Measurements from ENCODE around the gene ETS2. TPM values are rescaled to one million over a fixed set of nuclear protein-coding genes. Genes with fewer than 3 reads are reported as not detected.
"Not testable (repeated sequence)": the region's sequence is repeated elsewhere in the genome, so short reads cannot be mapped to it uniquely, and the experiment has no call there.

ETS2 gene
- total RNA-seq, 1 donor from 2014 or later = 40.9 TPM

- DNase-seq (ENCODE audit: low spot score) (no peak), ATAC-seq (no peak)
Measured at GRCh38 chr21:38814126-38815059, 8.7 kb downstream of the ETS2 start.

- ATAC-seq (no peak), DNase-seq (ENCODE audit: low spot score) (no peak)
Measured at GRCh38 chr21:38815060-38815405, 9.3 kb downstream of the ETS2 start.

DNA sequence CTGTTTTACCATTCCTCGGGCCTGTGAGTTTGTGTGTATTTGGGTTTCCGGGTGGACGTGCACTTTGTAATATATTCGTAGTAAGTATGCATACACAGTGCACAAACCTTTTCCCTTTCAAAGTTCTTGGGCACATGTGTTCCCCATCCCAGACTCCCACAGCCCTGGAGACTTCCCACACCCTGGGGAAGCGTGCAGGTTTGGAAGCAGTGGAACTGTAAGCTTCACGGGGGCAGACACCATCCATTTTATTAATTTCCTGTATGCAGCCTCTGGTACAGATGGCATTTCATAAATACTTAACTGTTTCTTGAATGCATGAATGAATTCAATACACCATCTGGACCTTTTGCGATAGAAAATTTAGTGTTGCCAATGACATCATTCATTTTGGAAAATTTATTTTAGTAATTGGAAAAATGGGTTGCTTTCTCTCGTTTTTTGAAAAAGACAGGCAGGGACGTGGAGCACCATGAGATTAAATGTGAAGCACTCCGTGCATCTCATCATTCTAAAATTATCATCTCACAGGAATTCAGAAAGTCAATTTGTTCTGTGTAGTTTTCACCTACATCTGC, 10.8 kb downstream of the ETS2 start:
- ATAC-seq (no peak), DNase-seq (ENCODE audit: low spot score) (no peak)

GRCh38 chr21:38817371-38818324, 11.9 kb downstream of the ETS2 start:
- DNase-seq (ENCODE audit: low spot score) = no peak
- no peak for ATAC-seq

- DNase-seq (ENCODE audit: low spot score) (no peak), ATAC-seq (no peak)
Measured at GRCh38 chr21:38818325-38818723, 12.6 kb downstream of the ETS2 start.

- no peak for ATAC-seq
- no peak for DNase-seq (ENCODE audit: low spot score)
Measured at GRCh38 chr21:38819051-38819718, 13.5 kb downstream of the ETS2 start.

DNA sequence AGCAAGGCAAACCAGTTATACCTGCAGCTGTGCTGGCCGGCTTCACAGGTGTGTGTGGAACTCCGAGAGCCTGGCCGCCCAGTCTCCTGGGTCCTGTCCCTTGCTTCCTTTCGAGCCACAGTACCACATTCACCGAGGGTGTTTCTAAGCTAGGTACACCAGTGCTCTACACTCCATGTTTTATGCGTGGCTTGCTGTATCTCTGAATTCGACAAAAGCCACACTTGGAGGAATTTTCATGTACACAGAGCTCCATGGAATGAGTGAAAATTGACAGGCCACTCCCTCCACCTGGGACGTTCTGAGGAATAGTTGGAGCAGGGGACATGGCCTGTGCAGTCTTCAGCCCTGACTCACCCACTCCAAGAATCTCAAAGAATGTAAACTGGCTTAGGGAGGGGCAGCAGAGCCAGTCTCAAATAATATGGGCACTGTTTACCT, 14.0 kb downstream of the ETS2 start:
- ATAC-seq = no peak
- no peak for DNase-seq (ENCODE audit: low spot score)

- DNase-seq (ENCODE audit: low spot score) (peak; percentile 94), ATAC-seq (peak; percentile 76)
Measured at GRCh38 chr21:38820471-38821239, 14.9 kb downstream of the ETS2 start.

DNA sequence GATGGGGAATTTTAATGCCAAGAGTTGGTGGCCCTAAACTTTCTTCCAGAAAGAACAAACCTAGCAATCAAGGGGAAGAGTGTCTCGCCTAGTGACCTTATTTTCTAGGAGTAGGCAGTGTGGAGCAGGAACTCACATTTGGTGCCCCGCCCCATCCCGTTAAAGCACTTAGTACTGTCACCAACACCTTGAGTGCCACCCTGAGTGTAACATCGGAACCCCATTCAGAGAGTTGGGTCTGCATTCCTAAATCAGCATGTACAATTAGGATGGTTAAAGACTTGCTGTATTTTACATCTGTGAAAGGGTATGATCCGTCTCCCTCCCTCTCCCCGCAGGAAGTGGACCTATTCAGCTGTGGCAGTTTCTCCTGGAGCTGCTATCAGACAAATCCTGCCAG, 15.5 kb downstream of the ETS2 start:
- ATAC-seq = no peak
- no peak for DNase-seq (ENCODE audit: low spot score)

- no peak for DNase-seq (ENCODE audit: low spot score)
- ATAC-seq = no peak
Measured at GRCh38 chr21:38821959-38822682, 16.4 kb downstream of the ETS2 start.

- ATAC-seq (peak; percentile 28), DNase-seq (ENCODE audit: low spot score) (no peak)
Measured at GRCh38 chr21:38822778-38823238, 17.1 kb downstream of the ETS2 start.

- ATAC-seq = no peak
Measured at GRCh38 chr21:38823737-38824123, 18.0 kb downstream of the ETS2 start.

DNA sequence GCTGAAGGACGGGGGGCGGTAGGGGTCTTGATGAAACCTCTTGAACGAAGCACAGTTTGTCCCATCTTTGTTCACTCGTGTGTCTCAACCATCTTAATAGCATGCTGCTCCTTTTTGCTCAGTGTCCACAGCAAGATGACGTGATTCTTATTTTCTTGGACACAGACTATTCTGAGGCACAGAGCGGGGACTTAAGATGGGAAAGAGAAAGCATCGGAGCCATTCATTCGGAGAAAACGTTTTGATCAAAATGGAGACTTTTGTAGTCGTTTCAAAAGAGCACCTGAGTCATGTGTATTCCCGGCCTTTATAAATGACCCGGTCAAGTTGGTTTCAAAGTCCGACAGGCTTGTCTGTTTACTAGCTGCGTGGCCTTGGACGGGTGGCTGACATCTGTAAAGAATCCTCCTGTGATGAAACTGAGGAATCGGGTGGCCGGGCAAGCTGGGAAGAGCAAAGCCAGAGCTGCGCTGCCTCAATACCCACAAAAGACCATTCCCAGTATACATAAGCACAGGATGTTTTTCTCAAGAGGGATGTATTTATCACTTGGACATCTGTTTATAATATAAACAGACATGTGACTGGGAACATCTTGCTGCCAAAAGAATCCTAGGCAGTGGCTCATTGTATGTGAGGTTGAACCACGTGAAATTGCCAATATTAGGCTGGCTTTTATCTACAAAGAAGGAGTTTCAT, 18.5 kb downstream of the ETS2 start:
- ATAC-seq = peak; percentile 58
- peak; percentile 87 for DNase-seq (ENCODE audit: low spot score)

More at GRCh38 chr21:38823737-38824123, 18.0 kb downstream of the ETS2 start:
- no peak for DNase-seq (ENCODE audit: low spot score)

DNA sequence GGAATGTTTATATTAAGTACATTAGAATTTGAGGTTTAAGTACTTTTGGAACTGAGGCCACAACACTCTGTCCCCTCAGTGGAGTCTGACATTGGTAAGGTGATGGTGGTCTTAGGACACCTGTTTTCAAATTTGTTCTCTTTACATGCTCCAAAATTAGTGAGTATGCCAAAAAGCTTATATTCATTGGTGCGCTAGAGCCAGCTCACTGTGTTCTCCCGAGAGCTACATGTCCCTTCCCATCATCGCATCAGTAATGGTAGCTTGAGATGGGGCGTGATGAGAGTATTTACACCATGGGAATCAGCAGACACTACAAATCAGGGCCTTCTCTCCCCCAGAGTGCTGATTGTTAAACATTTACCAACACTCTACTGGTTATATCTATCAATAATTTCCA, 19.5 kb downstream of the ETS2 start:
- ATAC-seq = no peak
- no peak for DNase-seq (ENCODE audit: low spot score)

DNA sequence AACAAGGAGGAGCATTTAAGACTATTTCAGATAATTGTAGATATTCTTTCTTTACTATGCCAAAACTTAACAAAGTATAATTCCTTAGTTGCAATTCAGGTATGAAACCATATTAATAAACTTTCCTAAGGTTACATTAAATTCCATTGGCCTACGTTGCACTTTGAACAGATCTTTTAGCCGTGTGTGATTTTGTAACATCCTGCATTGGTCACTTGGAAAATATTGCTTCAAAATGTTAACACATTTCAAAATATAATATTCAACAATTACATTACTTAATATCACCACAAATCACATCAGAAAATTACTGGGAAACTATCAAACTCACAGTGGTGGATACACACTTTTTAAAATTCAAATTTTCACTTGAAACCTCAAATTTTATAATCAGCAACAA, 20.2 kb downstream of the ETS2 start:
- DNase-seq (ENCODE audit: low spot score) (no peak), ATAC-seq (no peak)

DNA sequence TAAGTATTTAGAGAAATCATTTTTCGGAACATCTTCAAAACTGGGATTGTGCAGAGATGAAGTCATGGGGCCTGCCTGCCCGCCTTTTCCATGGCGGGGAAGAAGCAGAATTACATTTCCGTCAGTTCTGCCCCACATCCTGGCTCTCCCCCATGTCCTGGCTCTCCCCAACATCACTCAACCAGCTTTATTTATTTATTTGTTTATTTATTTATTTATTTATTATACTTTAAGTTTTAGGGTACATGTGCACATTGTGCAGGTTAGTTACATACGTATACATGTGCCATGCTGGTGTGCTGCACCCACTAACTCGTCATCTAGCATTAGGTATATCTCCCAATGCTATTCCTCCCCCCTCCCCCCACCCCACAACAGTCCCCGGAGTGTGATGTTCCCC, 22.4 kb downstream of the ETS2 start:
- ATAC-seq; DNase-seq (ENCODE audit: low spot score): not testable (repeated sequence)

- no peak for DNase-seq (ENCODE audit: low spot score)
- no peak for ATAC-seq
Measured at GRCh38 chr21:38830671-38831525, 25.2 kb downstream of the ETS2 start.

Measured in left lobe of liver (tissue), 2 donors.